ENCODE results near the gene MRTFB.

DNA sequence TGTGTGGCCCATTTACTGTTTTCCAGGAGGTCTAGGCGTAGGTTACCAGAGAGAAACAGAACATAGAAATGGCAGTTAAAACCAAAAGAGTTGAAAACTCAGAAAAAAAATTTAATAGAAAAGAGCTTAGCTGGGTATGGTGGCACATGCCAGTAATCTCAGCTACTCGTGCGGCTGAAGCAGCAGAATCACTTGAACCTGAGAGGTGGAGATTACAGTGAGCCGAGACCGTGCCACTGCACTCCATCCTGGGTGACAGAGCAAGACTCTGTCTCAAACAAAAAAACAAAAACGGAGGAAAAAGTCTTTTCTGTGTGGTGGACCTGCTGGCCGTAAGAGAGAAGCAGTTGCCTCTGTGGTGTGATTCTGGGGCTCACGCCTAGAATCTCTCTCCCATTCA is 35.8 kb downstream of the MRTFB start:
- TF ChIP-seq CTCF (IDR thresholded peaks at IDR 0.05; ENCODE audit: low read depth, low read length) (no peak), EZH2phosphoT487 (IDR thresholded peaks at IDR 0.05; ENCODE audit: low read depth) (no peak)
